Measurements from ENCODE around the gene EHMT1.
"Not testable (repeated sequence)": the region's sequence is repeated elsewhere in the genome, so short reads cannot be mapped to it uniquely, and the experiment has no call there.

Gene EHMT1

DNA sequence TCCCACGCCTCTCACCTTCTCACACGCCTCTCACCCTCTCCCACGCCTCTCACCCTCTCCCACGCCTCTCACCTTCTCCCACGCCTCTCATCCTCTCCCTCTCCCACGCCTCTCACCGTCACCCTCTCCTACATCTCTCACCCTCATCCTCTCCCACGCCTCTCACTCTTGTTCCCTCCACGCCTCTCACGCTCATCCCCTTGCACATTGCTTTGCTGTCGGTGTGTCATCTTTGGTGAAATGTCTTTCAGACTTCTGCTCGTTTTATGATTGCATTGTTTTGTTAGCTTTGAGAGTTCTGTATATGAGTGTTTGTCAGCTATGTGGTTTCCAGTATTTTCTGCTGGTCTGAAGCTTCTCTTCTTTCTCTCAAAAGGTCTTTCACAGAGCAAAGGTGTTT, 102.7 kb downstream of the EHMT1 start:
- peaks cover 76% of the 10 kb centered on the region for H3K36me3 Mint-ChIP-seq (ENCODE audit: low read depth)
- no peak overlapping the region for H3K4me3 Mint-ChIP-seq
- peaks cover 19% of the 10 kb centered on the region for H3K9me3 Mint-ChIP-seq
- H3K4me1 Mint-ChIP-seq = peaks cover 10% of the 10 kb centered on the region
- H3K27ac Mint-ChIP-seq = peak overlapping the region; percentile 62 to 86 (median 81)
- TF ChIP-seq CTCF (IDR thresholded peaks at IDR 0.05; ENCODE audit: unreplicated experiment in 3 of 3) = no peak
- H3K27me3 Mint-ChIP-seq (ENCODE audit: low read depth) = no peaks in the 10 kb centered on the region

- H3K36me3 Mint-ChIP-seq (ENCODE audit: low read depth) = peaks cover 76% of the 10 kb centered on the region
- no peak overlapping the region for H3K4me3 Mint-ChIP-seq
- H3K4me1 Mint-ChIP-seq = peaks cover 10% of the 10 kb centered on the region
- no peaks in the 10 kb centered on the region for H3K27me3 Mint-ChIP-seq (ENCODE audit: low read depth)
- peaks cover 23% of the 10 kb centered on the region for H3K9me3 Mint-ChIP-seq
- peak overlapping the region; percentile 62 to 86 (median 81) for H3K27ac Mint-ChIP-seq
- TF ChIP-seq CTCF (IDR thresholded peaks at IDR 0.05; ENCODE audit: unreplicated experiment in 3 of 3) = peak in 1 of 3 experiments; percentile 10
These were observed 103.1 kb downstream of the EHMT1 start for GRCh38 chr9:137721899-137722298.

DNA sequence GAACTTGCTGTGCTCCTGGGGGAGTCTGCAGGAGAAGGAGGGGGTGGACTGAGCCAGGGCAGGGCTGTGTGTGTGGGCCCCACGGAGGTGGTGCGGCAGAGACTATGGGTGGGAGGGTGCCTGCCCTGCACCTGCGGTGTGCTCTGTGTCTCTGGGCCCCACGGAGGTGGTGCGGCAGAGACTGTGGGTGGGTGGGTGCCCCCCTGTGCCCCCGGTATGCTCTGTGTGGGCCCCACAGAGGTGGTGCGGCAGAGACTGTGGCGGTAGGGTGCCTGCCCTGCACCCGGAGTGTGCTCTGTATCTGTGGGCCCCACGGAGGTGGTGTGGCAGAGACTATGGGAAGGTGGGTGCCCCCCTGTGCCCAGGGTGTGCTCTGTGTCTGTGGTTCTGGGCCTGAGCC, 103.7 kb downstream of the EHMT1 start:
- peaks cover 23% of the 10 kb centered on the region for H3K9me3 Mint-ChIP-seq
- H3K36me3 Mint-ChIP-seq (ENCODE audit: low read depth) = peaks cover 76% of the 10 kb centered on the region
- no peak for TF ChIP-seq CTCF (IDR thresholded peaks at IDR 0.05; ENCODE audit: unreplicated experiment in 3 of 3)
- H3K27me3 Mint-ChIP-seq (ENCODE audit: low read depth) = no peaks in the 10 kb centered on the region
- peak overlapping the region; percentile 13 to 81 (median 62) for H3K27ac Mint-ChIP-seq
- H3K4me1 Mint-ChIP-seq = peaks cover 10% of the 10 kb centered on the region
- no peak overlapping the region for H3K4me3 Mint-ChIP-seq

DNA sequence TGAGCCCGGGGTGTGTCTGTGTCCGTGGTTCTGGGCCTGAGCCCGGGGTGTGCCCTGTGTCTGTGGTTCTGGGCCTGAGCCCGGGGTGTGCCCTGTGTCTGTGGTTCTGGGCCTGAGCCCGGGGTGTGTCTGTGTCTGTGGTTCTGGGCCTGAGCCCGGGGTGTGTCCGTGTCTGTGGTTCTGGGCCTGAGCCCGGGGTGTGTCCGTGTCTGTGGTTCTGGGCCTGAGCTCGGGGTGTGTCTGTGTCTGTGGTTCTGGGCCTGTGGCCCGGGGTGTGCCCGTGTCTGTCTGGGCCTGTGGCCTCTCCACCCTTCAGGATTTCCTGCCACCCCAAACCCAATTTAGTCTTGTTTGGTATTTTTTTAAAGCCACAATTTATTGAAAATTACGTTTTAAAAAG, 104.6 kb downstream of the EHMT1 start:
- Mint-ChIP-seq H3K27ac (peak overlapping the region; percentile 29 to 48 (median 41)), H3K4me1 (peaks cover 10% of the 10 kb centered on the region), H3K9me3 (peaks cover 21% of the 10 kb centered on the region), H3K36me3 (ENCODE audit: low read depth) (peaks cover 75% of the 10 kb centered on the region)
- H3K4me3 Mint-ChIP-seq; H3K27me3 Mint-ChIP-seq (ENCODE audit: low read depth): not testable (repeated sequence)

DNA sequence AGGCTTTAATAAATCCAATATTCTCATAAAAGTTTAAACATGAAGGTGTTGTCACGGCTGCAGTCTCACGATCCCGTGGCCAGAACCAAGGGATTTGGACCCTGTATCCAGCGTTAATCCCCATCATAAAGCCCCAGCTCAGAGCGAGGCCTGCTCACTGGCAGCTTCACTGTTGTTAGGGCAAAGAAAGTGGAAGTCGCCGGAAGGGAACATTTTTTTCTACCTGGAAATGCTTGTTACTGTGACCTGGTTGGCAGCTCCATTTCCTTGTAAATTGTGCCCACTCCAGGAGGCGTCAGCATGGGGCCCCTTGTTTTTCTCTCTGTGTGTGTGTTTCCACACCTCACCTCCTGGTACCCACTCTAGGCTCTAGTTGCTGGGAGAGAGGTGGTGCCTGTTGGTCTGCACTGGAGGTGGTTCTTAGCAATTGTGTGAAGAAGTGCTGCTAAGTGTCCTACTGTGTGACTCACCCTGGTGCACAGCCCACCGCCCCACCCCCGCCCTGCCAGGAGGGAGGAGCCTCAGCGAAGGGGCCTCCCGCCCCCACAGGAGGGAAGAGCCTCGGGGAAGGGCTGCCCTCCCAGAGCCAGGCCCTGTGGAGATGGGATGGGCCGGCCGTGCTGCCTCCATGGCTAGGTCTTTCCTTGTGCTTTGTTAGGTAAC, 105.1 kb downstream of the EHMT1 start:
- H3K27ac Mint-ChIP-seq = peak overlapping the region; percentile 29 to 48 (median 41)
- peaks cover 10% of the 10 kb centered on the region for H3K4me1 Mint-ChIP-seq
- H3K4me3 Mint-ChIP-seq = no peak overlapping the region

DNA sequence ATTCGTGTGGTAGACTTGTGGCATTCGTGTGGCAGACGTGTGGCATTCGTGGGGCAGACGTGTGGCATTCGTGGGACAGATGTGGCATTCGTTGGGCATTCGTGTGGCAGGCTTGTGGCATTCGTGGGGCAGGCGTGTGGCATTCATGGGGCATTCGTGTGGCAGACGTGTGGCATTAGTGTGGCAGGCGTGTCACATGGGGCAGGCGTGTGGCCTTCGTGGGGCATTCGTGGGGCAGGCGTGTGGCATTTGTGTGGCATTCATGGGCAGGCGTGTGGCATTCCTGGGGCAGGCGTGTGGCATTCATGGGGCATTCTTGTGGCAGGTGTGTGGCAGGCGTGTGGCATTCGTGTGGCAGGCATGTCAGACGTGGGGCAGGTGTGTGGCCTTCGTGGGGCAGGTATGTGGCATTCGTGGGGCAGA, 106.0 kb downstream of the EHMT1 start:
- no peak for TF ChIP-seq CTCF (IDR thresholded peaks at IDR 0.05; ENCODE audit: unreplicated experiment in 3 of 3)
- Mint-ChIP-seq H3K4me3 (no peak overlapping the region), H3K36me3 (ENCODE audit: low read depth) (peaks cover 74% of the 10 kb centered on the region), H3K4me1 (peaks cover 10% of the 10 kb centered on the region), H3K9me3 (peaks cover 22% of the 10 kb centered on the region), H3K27ac (no peak overlapping the region), H3K27me3 (ENCODE audit: low read depth) (no peaks in the 10 kb centered on the region)

More for the DNA sequence above, 105.1 kb downstream of the EHMT1 start:
- TF ChIP-seq CTCF (IDR thresholded peaks at IDR 0.05; ENCODE audit: unreplicated experiment in 3 of 3) = no peak
- peaks cover 19% of the 10 kb centered on the region for H3K9me3 Mint-ChIP-seq
- no peaks in the 10 kb centered on the region for H3K27me3 Mint-ChIP-seq (ENCODE audit: low read depth)
- peaks cover 75% of the 10 kb centered on the region for H3K36me3 Mint-ChIP-seq (ENCODE audit: low read depth)
